Peyer's patch (tissue), 4 donors: ENCODE data around the gene NPAS4.

Experiments used
- CTCF ChIP-seq, 6 experiments: fragments of 450-650 bp in 4 of 6; fragments of 200-600 bp in 2 of 6; sonication (generic) in 1 of 6; IDR thresholded peaks; one replicate each; pipeline ENCODE4 v1.5.1; 2017 to 2019; ENCODE audit warnings: antibody characterized with exemption in 6 of 6, mild to moderate bottlenecking in 3 of 6, moderate library complexity in 1 of 6
- POLR2A ChIP-seq, 2 donors: fragments of 450-650 bp; IDR thresholded peaks; one replicate each; pipeline ENCODE4 v1.5.1; 2017; ENCODE audit warnings: antibody characterized with exemption in 2 of 2, mild to moderate bottlenecking in 2 of 2, moderate library complexity in 2 of 2

GRCh38 chr11:66419825-66420224 is 1.0 kb upstream of the NPAS4 start:
- TF ChIP-seq CTCF (IDR thresholded peaks at IDR 0.05) (no peak), POLR2A (IDR thresholded peaks at IDR 0.05) (no peak)
